RWPE2 (cell line): ENCODE data around the gene HOXB5.

Experiments
- ATAC-seq: fragments of 200-7000 bp; cut with Tn5 transposase; 3 replicates; pipeline ENCODE4 v1.9.1; 2021; ENCODE audit warnings: low read depth
- DNase-seq: peaks from one replicate; pipeline ENCODE4 v3.0.0-alpha.2; 2020; ENCODE audit warnings: low spot score
- H3K27ac ChIP-seq: fragments of 450-650 bp; 2 replicates; pipeline ENCODE4 v1.5.1; 2017; ENCODE audit warnings: mild to moderate bottlenecking; ENCODE audit not compliant: poor library complexity, severe bottlenecking
- H3K27me3 ChIP-seq: fragments of 250-450 bp; sonication (Bioruptor Pico); 2 replicates; pipeline ENCODE4 v1.5.1; 2021; ENCODE audit warnings: mild to moderate bottlenecking, moderate library complexity; ENCODE audit not compliant: insufficient read depth, poor library complexity, severe bottlenecking
- H3K36me3 ChIP-seq: fragments of 250-450 bp; sonication (Bioruptor Pico); 2 replicates; pipeline ENCODE4 v1.5.1; 2020; ENCODE audit warnings: low read depth, mild to moderate bottlenecking, moderate library complexity
- H3K4me1 ChIP-seq: fragments of 250-450 bp; sonication (Bioruptor Pico); 2 replicates; pipeline ENCODE4 v1.5.1; 2021; ENCODE audit warnings: mild to moderate bottlenecking, moderate library complexity; ENCODE audit not compliant: insufficient read depth, poor library complexity, severe bottlenecking
- H3K4me3 ChIP-seq: fragments of 250-450 bp; sonication (Bioruptor Pico); 2 replicates; pipeline ENCODE4 v1.5.1; 2021; ENCODE audit warnings: mild to moderate bottlenecking, moderate library complexity; ENCODE audit not compliant: severe bottlenecking
- H3K9me3 ChIP-seq: fragments of 250-450 bp; sonication (Bioruptor Pico); 2 replicates; pipeline ENCODE4 v1.5.1; 2021; ENCODE audit warnings: mild to moderate bottlenecking, moderate library complexity; ENCODE audit not compliant: severe bottlenecking
- CTCF ChIP-seq: fragments of 450-650 bp; IDR thresholded peaks from one replicate; pipeline ENCODE4 v1.5.1; 2017; ENCODE audit warnings: mild to moderate bottlenecking, moderate library complexity; ENCODE audit not compliant: poor library complexity, severe bottlenecking

Gene HOXB5

GRCh38 chr17:48575673-48576478 lies 17.7 kb downstream of the HOXB5 start:
- no peak for DNase-seq
- Histone ChIP-seq H3K4me3 (no peak overlapping the region), H3K9me3 (no peaks in the 10 kb centered on the region), H3K27me3 (no peaks in the 10 kb centered on the region), H3K4me1 (peaks cover 5% of the 10 kb centered on the region), H3K27ac (no peak overlapping the region), H3K36me3 (peaks cover 5% of the 10 kb centered on the region)
- no peak for ATAC-seq
- TF ChIP-seq CTCF: no peak

GRCh38 chr17:48575066-48575582 lies 18.5 kb downstream of the HOXB5 start:
- no peak for TF ChIP-seq CTCF
- H3K27me3 ChIP-seq: no peaks in the 10 kb centered on the region
- DNase-seq: no peak
- no peak overlapping the region for H3K27ac ChIP-seq
- H3K9me3 ChIP-seq: no peaks in the 10 kb centered on the region
- no peak for ATAC-seq
- H3K36me3 ChIP-seq: peaks cover 5% of the 10 kb centered on the region
- H3K4me3 ChIP-seq: no peak overlapping the region
- peaks cover 5% of the 10 kb centered on the region for H3K4me1 ChIP-seq

GRCh38 chr17:48574505-48575065 lies 19.0 kb downstream of the HOXB5 start:
- no peak for ATAC-seq
- Histone ChIP-seq H3K27ac (no peak overlapping the region), H3K27me3 (no peaks in the 10 kb centered on the region)

GRCh38 chr17:48571826-48572417 lies 21.7 kb downstream of the HOXB5 start:
- peaks cover 5% of the 10 kb centered on the region for H3K4me1 ChIP-seq
- H3K27me3 ChIP-seq: no peaks in the 10 kb centered on the region
- H3K9me3 ChIP-seq: no peaks in the 10 kb centered on the region
- DNase-seq (no peak), ATAC-seq (no peak)
- TF ChIP-seq CTCF: no peak
- H3K36me3 ChIP-seq: peaks cover 5% of the 10 kb centered on the region
- no peak overlapping the region for H3K4me3 ChIP-seq
- no peak overlapping the region for H3K27ac ChIP-seq

More at GRCh38 chr17:48574505-48575065, 19.0 kb downstream of the HOXB5 start:
- H3K4me3 ChIP-seq: no peak overlapping the region
- peaks cover 5% of the 10 kb centered on the region for H3K4me1 ChIP-seq
- H3K9me3 ChIP-seq: no peaks in the 10 kb centered on the region
- TF ChIP-seq CTCF: no peak
- DNase-seq: no peak
- H3K36me3 ChIP-seq: peaks cover 5% of the 10 kb centered on the region
